ENCODE results near the gene BABAM2.

- no peak for TF ChIP-seq CTCF (conservative IDR thresholded peaks at IDR 0.05)
- no peak for TF ChIP-seq EZH2 (IDR thresholded peaks at IDR 0.05; ENCODE audit: low read depth)
These were observed 483.8 kb downstream of the BABAM2 start for GRCh38 chr2:28374331-28374730.
